ENCODE measurements around the gene BACE2. TPM values are rescaled to one million over a fixed set of nuclear protein-coding genes. Genes with fewer than 3 reads are reported as not detected.

Gene BACE2
- total RNA-seq = 124 and 149 TPM in 2 replicates

GRCh38 chr21:41167348-41168342 is at the start of gene BACE2:
Gene BACE2 (plus strand): TSS chr21:41168160. CDS start chr21:41168264, 104 bp downstream.

GRCh38 chr21:41316200-41317062 is 148.5 kb downstream of the BACE2 start, which contains the start of gene FAM3B:
Gene FAM3B (plus strand): TSS chr21:41316801. CDS start chr21:41316880, 79 bp downstream.

Other genes with a start within 250 kb of the BACE2 start
- not detected in 2 replicates for gene FAM3B, start 148.6 kb downstream of the BACE2 start, total RNA-seq
- gene MX2, start 193.9 kb downstream of the BACE2 start, total RNA-seq = 3.9 and 102 TPM in 2 replicates

All from epithelial cell of umbilical artery (primary cell).